Cardiac muscle cell (in vitro differentiated cells and primary cell): Measurements from ENCODE around the gene MINDY4B. TPM values are rescaled to one million over a fixed set of nuclear protein-coding genes. Genes with fewer than 3 reads are reported as not detected.
A peak's percentile ranks its signal among the peaks of the same experiment; 100 is the strongest.

ENCODE experiments used
- DNase-seq, 2 donors: peaks; one replicate each; pipeline versions ENCODE4 v3.0.0 to v3.0.0-alpha.2; 2010 to 2017; ENCODE audit warnings: low read depth in 1 of 2, low spot score in 1 of 2
- H3K27ac ChIP-seq: fragments of 200-600 bp; sonication (generic); 2 replicates; pipeline ENCODE4 v1.5.1; 2016
- H3K27me3 ChIP-seq: fragments of 200-600 bp; sonication (generic); 2 replicates; pipeline ENCODE4 v1.6.0; 2016; ENCODE audit warnings: control low read depth
- H3K36me3 ChIP-seq: fragments of 200-600 bp; sonication (generic); 2 replicates; pipeline ENCODE4 v1.5.1; 2016; ENCODE audit warnings: control low read depth
- H3K4me1 ChIP-seq: fragments of 200-600 bp; sonication (generic); 2 replicates; pipeline ENCODE4 v1.8.1; 2017; ENCODE audit warnings: low read depth, mild to moderate bottlenecking, mixed run types
- H3K4me3 ChIP-seq: fragments of 200-600 bp; sonication (generic); 2 replicates; pipeline ENCODE4 v1.5.1; 2016; ENCODE audit warnings: mild to moderate bottlenecking
- H3K9me3 ChIP-seq: fragments of 200-600 bp; sonication (generic); 2 replicates; pipeline ENCODE4 v1.5.1; 2017; ENCODE audit warnings: low read depth, mild to moderate bottlenecking, control low read depth
- polyA plus RNA-seq: library from polyadenylated mRNA; unstranded; fragments of >200 nt; fragmentation: Nextera tagmentation; extraction: Ambion mirVana; gene quantifications from 2 replicates; pipeline ENCODE4 v1.2.1, GENCODE V29; 2016
- total RNA-seq: library from RNA; depleted of rRNA; stranded (reverse); fragments of >200 nt; gene quantifications from 2 replicates; pipeline ENCODE4 v1.2.3, GENCODE V29; 2016
- TF ChIP-seq, protein P1 (sequence below): IDR thresholded peaks from 2 replicates; pipeline ENCODE4 v1.5.1; 2012; ENCODE audit warnings: low read depth, mild to moderate bottlenecking, low read length

The MINDY4B gene
- total and polyA plus RNA-seq, 2 experiments from 2014 or later: not detected

DNA sequence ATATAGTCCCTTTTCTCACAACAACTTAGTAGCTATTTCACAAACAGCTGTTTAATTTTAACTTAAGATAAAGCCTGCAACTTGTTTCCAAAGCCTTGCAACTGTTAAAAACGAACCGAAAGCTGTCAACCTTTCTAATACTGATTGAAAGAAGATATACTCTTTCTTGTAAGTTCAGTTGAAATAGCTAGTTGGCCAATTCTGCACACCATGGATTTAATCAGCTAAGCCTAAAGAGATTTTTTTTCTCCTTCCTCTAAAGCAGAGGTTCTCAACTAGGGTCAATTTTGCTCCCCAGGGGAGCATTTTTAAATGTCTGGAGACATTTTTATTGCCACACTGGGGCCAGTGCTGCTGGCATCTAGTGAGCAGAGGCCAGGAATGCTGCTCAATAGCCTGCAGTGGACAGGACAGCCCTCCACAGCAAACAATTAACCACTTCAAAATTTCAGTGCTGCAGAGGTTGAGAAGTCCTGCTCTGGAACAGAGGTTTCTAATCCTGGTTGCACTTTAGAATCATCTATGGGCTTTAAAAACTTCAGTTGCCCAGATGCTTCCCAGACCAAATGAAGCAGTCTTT lies 26.2 kb downstream of the MINDY4B start:
- no peaks in the 10 kb centered on the region for H3K9me3 ChIP-seq
- TF ChIP-seq, protein P1, sequence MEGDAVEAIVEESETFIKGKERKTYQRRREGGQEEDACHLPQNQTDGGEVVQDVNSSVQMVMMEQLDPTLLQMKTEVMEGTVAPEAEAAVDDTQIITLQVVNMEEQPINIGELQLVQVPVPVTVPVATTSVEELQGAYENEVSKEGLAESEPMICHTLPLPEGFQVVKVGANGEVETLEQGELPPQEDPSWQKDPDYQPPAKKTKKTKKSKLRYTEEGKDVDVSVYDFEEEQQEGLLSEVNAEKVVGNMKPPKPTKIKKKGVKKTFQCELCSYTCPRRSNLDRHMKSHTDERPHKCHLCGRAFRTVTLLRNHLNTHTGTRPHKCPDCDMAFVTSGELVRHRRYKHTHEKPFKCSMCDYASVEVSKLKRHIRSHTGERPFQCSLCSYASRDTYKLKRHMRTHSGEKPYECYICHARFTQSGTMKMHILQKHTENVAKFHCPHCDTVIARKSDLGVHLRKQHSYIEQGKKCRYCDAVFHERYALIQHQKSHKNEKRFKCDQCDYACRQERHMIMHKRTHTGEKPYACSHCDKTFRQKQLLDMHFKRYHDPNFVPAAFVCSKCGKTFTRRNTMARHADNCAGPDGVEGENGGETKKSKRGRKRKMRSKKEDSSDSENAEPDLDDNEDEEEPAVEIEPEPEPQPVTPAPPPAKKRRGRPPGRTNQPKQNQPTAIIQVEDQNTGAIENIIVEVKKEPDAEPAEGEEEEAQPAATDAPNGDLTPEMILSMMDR: no peak
- H3K27me3 ChIP-seq: no peaks in the 10 kb centered on the region
- no peak overlapping the region for H3K4me3 ChIP-seq
- H3K4me1 ChIP-seq: peaks cover 12% of the 10 kb centered on the region
- peak overlapping the region; percentile 44 for H3K27ac ChIP-seq
- no peaks in the 10 kb centered on the region for H3K36me3 ChIP-seq
- DNase-seq: peak in 1 of 2 donors; percentile 62

DNA sequence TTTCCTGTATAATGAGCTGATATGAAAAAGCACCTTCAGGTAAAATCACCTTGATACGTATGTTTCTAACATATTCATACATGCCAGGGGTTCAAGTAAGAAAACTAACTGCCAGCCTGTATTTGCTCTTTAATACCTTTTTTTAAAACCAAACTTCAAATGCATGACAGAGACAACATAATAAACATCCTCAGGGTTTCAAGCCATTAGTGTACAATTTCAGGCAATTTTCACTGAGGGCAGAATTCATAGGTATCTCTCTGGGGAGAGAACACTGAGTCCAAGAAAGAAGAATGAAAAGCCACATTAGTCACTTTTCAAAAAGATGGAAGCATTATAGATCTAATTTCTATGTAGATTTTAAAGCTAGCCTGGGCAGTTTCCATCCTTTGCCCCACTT lies 26.9 kb downstream of the MINDY4B start:
- H3K4me1 ChIP-seq: peaks cover 12% of the 10 kb centered on the region
- DNase-seq: no peak
- no peaks in the 10 kb centered on the region for H3K9me3 ChIP-seq
- TF ChIP-seq, protein P1: no peak
- no peak overlapping the region for H3K27ac ChIP-seq
- no peaks in the 10 kb centered on the region for H3K36me3 ChIP-seq
- H3K4me3 ChIP-seq: no peak overlapping the region
- H3K27me3 ChIP-seq: no peaks in the 10 kb centered on the region

DNA sequence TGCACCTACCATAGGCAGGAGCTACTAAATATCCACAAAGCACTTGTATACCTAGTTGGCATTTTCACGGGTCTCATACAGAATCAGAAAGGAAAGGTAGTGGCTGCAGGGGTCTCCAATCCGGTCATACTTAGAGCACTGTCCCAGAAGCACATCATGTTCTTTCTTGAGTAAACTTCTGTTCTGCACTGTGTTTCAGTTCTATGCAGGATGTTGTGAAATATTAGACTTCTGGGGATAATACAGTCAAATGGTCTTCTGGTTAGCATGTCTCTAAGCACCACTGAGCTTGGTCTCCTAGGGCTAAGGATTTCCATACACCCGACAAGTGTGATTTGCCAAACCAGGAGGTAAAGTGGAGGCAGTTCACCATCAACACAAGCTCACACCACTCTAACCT lies 27.9 kb downstream of the MINDY4B start:
- DNase-seq: peak in 1 of 2 donors; percentile 32
- TF ChIP-seq, protein P1: no peak
- Histone ChIP-seq H3K4me3 (no peak overlapping the region), H3K36me3 (no peaks in the 10 kb centered on the region), H3K9me3 (no peaks in the 10 kb centered on the region), H3K27me3 (no peaks in the 10 kb centered on the region), H3K27ac (no peak overlapping the region), H3K4me1 (peaks cover 12% of the 10 kb centered on the region)

DNA sequence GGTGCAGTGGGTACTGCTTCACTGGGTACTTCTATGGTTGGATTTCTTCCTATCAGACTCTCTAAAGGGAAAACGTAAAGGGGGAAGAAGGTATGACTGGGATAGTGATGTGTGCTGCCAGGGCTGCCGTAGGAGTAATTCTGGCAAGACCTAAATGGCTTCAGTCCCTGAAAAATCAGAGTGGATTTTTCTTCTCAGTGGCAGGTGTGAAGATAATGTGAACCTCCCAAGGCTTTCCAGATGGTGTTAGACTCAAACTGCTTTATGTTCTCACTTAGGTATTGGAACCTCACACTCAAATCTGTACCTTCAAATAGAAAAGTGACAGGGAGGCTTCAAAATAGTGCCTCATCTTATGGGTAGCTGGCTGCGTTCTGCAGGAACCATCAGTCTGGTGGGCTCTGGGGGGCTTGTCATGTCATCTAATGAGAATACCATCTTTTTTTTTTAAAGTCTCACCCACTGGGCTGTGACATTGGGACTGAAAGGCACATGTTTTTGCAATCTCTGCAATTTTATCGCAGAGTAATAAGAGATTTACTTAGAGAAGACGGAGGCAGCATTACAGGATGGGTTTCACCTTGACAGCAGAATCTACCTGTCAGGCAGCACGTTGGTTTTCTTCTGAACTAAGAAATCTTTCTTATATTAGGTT lies 28.5 kb downstream of the MINDY4B start:
- Histone ChIP-seq H3K4me1 (peaks cover 12% of the 10 kb centered on the region), H3K9me3 (no peaks in the 10 kb centered on the region), H3K27ac (no peak overlapping the region), H3K4me3 (no peak overlapping the region), H3K27me3 (no peaks in the 10 kb centered on the region), H3K36me3 (no peaks in the 10 kb centered on the region)
- TF ChIP-seq, protein P1: no peak
- DNase-seq: no peak

DNA sequence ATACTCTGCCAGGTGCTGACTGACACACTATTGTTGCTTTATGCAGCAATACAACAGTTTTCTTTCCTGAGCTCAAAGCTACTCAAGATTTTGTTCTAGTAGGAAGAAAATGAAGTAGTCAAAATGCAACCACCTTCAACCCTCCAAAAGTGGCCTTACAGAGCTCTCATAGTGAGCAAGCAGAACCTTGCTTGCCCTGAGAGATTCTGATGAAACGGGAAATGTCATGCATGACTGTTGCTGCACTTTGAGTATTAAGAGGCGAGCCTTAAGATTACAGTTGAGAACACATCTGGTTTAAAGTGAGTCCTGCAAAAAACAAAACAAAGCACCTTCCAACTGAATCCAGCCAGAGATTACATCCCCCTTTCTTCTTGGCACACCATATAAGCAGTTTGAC lies 29.7 kb downstream of the MINDY4B start:
- DNase-seq: peak in 1 of 2 donors; percentile 42
- TF ChIP-seq, protein P1: no peak
- H3K4me3 ChIP-seq: no peak overlapping the region
- no peaks in the 10 kb centered on the region for H3K9me3 ChIP-seq
- H3K4me1 ChIP-seq: peaks cover 12% of the 10 kb centered on the region
- no peaks in the 10 kb centered on the region for H3K27me3 ChIP-seq
- no peaks in the 10 kb centered on the region for H3K36me3 ChIP-seq
- H3K27ac ChIP-seq: no peak overlapping the region
